Activated B cell treated with CpG ODN at 0.5 μM for 24 hours (primary cell): Measurements from ENCODE around the gene TRHDE. TPM values are rescaled to one million over a fixed set of nuclear protein-coding genes. Genes with fewer than 3 reads are reported as not detected.

Experiments
- ATAC-seq: fragments of 200-7000 bp; cut with Tn5 transposase; one replicate; pipeline ENCODE4 v1.10.0; 2021; ENCODE audit warnings: low read depth, mild to moderate bottlenecking, moderate library complexity
- CTCF ChIA-PET: fragments of 350-600 bp; sonication (Branson Sonifier 250); formaldehyde crosslinking; loops from one replicate; lab custom pipeline; 2021; ENCODE audit warnings: antibody characterized with exemption; lab: Charles Lee
- POLR2A ChIA-PET: fragments of 350-600 bp; sonication (Branson Sonifier 250); formaldehyde crosslinking; loops from one replicate; lab custom pipeline; 2021; ENCODE audit warnings: antibody characterized with exemption; lab: Charles Lee
- DNase-seq: peaks from one replicate; pipeline ENCODE4 v3.0.0; 2022
- H3K27ac Mint-ChIP-seq: one replicate; pipeline ENCODE4 v1.8.0; 2020; ENCODE audit warnings: mixed read lengths
- H3K27me3 Mint-ChIP-seq: one replicate; pipeline ENCODE4 v1.8.0; 2021; ENCODE audit warnings: mixed read lengths
- H3K36me3 Mint-ChIP-seq: one replicate; pipeline ENCODE4 v1.8.0; 2021; ENCODE audit warnings: low read depth, mixed read lengths
- H3K4me1 Mint-ChIP-seq: one replicate; pipeline ENCODE4 v1.8.0; 2021; ENCODE audit warnings: mixed read lengths
- H3K4me3 Mint-ChIP-seq: one replicate; pipeline ENCODE4 v1.8.0; 2020; ENCODE audit warnings: mild to moderate bottlenecking, mixed read lengths
- H3K9me3 Mint-ChIP-seq: one replicate; pipeline ENCODE4 v1.8.0; 2020; ENCODE audit warnings: mixed read lengths
- CTCF ChIP-seq: fragments of 200-600 bp; IDR thresholded peaks from one replicate; pipeline ENCODE4 v1.8.0; 2022; ENCODE audit warnings: antibody characterized with exemption, mild to moderate bottlenecking
- intact Hi-C: fragments of 100-400 bp; cut with micrococcal nuclease; formaldehyde crosslinking; loops from one replicate; pipeline ENCODE4 v1.15.1; 2024
- total RNA-seq: library from RNA; stranded (reverse); gene quantifications from 2 replicates; pipeline ENCODE4 v1.2.3, GENCODE V29; 2022

TRHDE gene
- total RNA-seq, 1 donor from 2014 or later, result not detected

GRCh38 chr12:72491426-72491825 is 219.3 kb downstream of the TRHDE start:
- Mint-ChIP-seq H3K36me3 (no peaks in the 10 kb centered on the region), H3K27ac (no peak overlapping the region), H3K27me3 (no peaks in the 10 kb centered on the region), H3K4me1 (no peaks in the 10 kb centered on the region), H3K4me3 (no peak overlapping the region), H3K9me3 (peaks cover 4% of the 10 kb centered on the region)
- POLR2A ChIA-PET, result no interaction called here
- TF ChIP-seq CTCF, result no peak
- DNase-seq (no peak), ATAC-seq (no peak)
- CTCF ChIA-PET, result no interaction called here
- intact Hi-C loops, result no loop called here

GRCh38 chr12:72493407-72493806 is 221.2 kb downstream of the TRHDE start:
- Mint-ChIP-seq H3K27me3 (no peaks in the 10 kb centered on the region), H3K4me1 (no peaks in the 10 kb centered on the region), H3K27ac (no peak overlapping the region), H3K9me3 (peaks cover 4% of the 10 kb centered on the region), H3K4me3 (no peak overlapping the region), H3K36me3 (no peaks in the 10 kb centered on the region)
- POLR2A ChIA-PET, result no interaction called here
- no peak for TF ChIP-seq CTCF
- no peak for ATAC-seq
- CTCF ChIA-PET, result no interaction called here
- intact Hi-C loops, result no loop called here
- no peak for DNase-seq

DNA sequence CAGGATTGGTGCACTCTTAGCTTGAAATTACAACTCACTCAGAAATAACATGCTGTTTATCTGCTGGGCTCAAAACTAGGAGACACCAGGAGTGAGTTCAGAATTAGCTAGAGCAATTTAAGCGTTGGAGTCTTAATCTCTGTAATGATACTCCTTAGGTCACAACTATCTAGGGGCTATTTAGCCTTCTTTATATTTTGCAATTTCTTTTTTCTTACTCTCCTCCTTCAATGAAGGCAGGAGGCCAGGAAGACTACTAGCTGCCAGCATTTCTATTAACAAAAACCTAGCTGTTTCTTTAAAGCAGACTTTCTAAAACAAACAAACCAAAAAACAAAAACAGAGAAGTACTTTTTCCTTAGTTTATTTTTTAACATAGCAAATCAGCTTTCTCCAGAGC is 226.2 kb downstream of the TRHDE start:
- Mint-ChIP-seq H3K4me3 (no peak overlapping the region), H3K27ac (no peak overlapping the region), H3K36me3 (no peaks in the 10 kb centered on the region), H3K9me3 (peaks cover 6% of the 10 kb centered on the region), H3K27me3 (no peaks in the 10 kb centered on the region), H3K4me1 (no peaks in the 10 kb centered on the region)
- CTCF ChIA-PET, result no interaction called here
- ATAC-seq (no peak), DNase-seq (no peak)
- POLR2A ChIA-PET, result no interaction called here
- intact Hi-C loops, result no loop called here
- no peak for TF ChIP-seq CTCF

DNA sequence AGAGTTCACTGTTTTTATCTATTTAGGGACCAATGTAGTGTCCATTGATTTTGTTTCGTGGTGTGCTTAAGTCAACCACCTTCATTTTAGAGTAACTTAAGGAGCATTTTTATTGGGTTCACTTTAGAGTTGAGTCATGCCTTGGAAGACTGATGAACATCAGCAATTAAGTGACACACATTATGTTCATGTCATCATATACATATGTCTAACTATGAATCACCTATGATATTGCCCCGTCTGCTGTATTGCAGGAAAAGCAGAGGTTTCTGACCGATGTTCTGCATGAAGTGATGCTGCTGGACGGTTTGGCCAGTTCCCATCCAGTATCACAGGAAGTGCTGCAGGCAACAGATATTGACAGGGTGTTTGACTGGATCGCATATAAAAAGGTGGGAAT is 227.1 kb downstream of the TRHDE start:
- Mint-ChIP-seq H3K27ac (no peak overlapping the region), H3K27me3 (no peaks in the 10 kb centered on the region)
- ATAC-seq, result no peak

DNA sequence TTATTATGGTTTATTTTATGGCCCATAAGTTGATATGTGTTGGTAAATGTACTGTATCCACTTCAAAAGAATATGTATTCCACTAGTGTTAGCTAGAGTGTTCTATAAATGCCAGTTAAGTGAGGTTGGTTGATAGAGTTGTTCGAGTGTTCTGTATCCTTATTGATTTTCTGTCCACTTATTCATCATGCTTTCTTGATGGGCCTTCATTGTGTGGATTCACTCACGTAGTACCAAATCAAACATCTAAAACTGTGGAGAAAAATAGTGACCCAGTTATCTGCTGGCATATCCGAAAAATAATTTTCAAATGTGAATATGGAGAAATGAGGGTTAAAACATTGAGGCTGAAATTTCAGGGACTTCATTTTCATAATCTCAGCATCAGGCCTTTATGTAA is 230.4 kb downstream of the TRHDE start:
- ChIA-PET CTCF (no interaction called here), POLR2A (no interaction called here)
- peaks cover 7% of the 10 kb centered on the region for H3K9me3 Mint-ChIP-seq
- no peak overlapping the region for H3K27ac Mint-ChIP-seq
- TF ChIP-seq CTCF, result no peak
- no peaks in the 10 kb centered on the region for H3K27me3 Mint-ChIP-seq
- intact Hi-C loops, result no loop called here
- no peak for ATAC-seq
- no peak overlapping the region for H3K4me3 Mint-ChIP-seq
- H3K4me1 Mint-ChIP-seq, result no peaks in the 10 kb centered on the region
- H3K36me3 Mint-ChIP-seq, result no peaks in the 10 kb centered on the region
- DNase-seq, result no peak

More for the DNA sequence above, 227.1 kb downstream of the TRHDE start:
- CTCF ChIA-PET, result no interaction called here
- POLR2A ChIA-PET, result no interaction called here
- H3K9me3 Mint-ChIP-seq, result peaks cover 6% of the 10 kb centered on the region
- no peaks in the 10 kb centered on the region for H3K4me1 Mint-ChIP-seq
- no peak for TF ChIP-seq CTCF
- no peaks in the 10 kb centered on the region for H3K36me3 Mint-ChIP-seq
- intact Hi-C loops, result no loop called here
- H3K4me3 Mint-ChIP-seq, result no peak overlapping the region
- no peak for DNase-seq
